Activated CD4-positive, alpha-beta T cell treated with anti-CD3 and anti-CD28 coated beads, Interleukin-2, amount 10 ng/mL, durations not matched to agents 7 days and 5 days (primary cell): ENCODE data around the gene JOSD2. TPM values are rescaled to one million over a fixed set of nuclear protein-coding genes. Genes with fewer than 3 reads are reported as not detected.
A peak's percentile ranks its signal among the peaks of the same experiment; 100 is the strongest.

Source experiments
- CTCF ChIA-PET: fragments of 350-600 bp; sonication (Branson Sonifier 250); formaldehyde crosslinking; loops from one replicate; lab custom pipeline; 2021; ENCODE audit warnings: antibody characterized with exemption; lab: Charles Lee
- POLR2A ChIA-PET: fragments of 350-600 bp; sonication (Branson Sonifier 250); formaldehyde crosslinking; loops from one replicate; lab custom pipeline; 2021; ENCODE audit warnings: antibody characterized with exemption; lab: Charles Lee
- DNase-seq: peaks from one replicate; pipeline ENCODE4 v3.0.0-alpha.2; 2020
- H3K27ac Mint-ChIP-seq: one replicate; pipeline ENCODE4 v1.8.0; 2021; ENCODE audit warnings: mild to moderate bottlenecking, moderate library complexity, mixed read lengths
- H3K27me3 Mint-ChIP-seq: one replicate; pipeline ENCODE4 v1.8.0; 2021; ENCODE audit warnings: mixed read lengths
- H3K36me3 Mint-ChIP-seq: one replicate; pipeline ENCODE4 v1.8.0; 2021; ENCODE audit warnings: low read depth, mixed read lengths
- H3K4me1 Mint-ChIP-seq: one replicate; pipeline ENCODE4 v1.8.0; 2021; ENCODE audit warnings: mixed read lengths
- H3K4me3 Mint-ChIP-seq: one replicate; pipeline ENCODE4 v1.8.0; 2021; ENCODE audit warnings: mild to moderate bottlenecking, moderate library complexity, mixed read lengths
- H3K9me3 Mint-ChIP-seq: one replicate; pipeline ENCODE4 v1.8.0; 2021; ENCODE audit warnings: mixed read lengths
- total RNA-seq, 2 experiments: library from RNA; stranded (reverse); gene quantifications; one replicate each; pipeline ENCODE4 v1.2.3, GENCODE V29; 2021

The JOSD2 gene
- total RNA-seq, 2 experiments from 2014 or later, result 35.7 to 42.0 TPM

DNA sequence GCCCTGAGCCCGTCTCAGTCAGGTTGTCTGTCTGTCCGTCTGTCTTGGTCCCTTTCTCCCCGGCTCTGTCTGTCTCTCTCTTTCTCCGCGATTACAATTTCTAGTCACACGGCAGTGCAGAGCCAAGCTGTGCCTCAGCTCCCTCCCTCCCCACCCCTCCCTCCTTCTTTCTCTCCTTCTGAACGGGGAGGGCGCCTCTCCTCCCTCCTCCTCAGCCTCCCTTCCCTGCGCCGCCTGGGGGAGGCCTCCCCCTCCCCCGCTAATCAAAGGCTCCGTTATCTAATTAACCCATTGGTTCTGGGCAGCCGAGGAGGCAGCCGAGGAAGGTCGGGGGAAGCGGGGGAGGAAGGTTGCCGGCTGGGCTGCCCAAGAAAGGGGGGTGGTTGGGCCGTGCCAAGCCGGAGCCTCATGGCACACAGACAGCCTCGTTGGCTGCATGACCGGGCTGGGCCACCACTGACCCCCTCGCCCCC lies 40.8 kb upstream of the JOSD2 start:
- DNase-seq, result no peak
- Mint-ChIP-seq H3K4me1 (peaks cover 8% of the 10 kb centered on the region), H3K4me3 (no peak overlapping the region), H3K36me3 (no peaks in the 10 kb centered on the region), H3K9me3 (no peaks in the 10 kb centered on the region), H3K27ac (no peak overlapping the region), H3K27me3 (peaks cover 41% of the 10 kb centered on the region)
- CTCF ChIA-PET, result no interaction called here
- POLR2A ChIA-PET, result no interaction called here

DNA sequence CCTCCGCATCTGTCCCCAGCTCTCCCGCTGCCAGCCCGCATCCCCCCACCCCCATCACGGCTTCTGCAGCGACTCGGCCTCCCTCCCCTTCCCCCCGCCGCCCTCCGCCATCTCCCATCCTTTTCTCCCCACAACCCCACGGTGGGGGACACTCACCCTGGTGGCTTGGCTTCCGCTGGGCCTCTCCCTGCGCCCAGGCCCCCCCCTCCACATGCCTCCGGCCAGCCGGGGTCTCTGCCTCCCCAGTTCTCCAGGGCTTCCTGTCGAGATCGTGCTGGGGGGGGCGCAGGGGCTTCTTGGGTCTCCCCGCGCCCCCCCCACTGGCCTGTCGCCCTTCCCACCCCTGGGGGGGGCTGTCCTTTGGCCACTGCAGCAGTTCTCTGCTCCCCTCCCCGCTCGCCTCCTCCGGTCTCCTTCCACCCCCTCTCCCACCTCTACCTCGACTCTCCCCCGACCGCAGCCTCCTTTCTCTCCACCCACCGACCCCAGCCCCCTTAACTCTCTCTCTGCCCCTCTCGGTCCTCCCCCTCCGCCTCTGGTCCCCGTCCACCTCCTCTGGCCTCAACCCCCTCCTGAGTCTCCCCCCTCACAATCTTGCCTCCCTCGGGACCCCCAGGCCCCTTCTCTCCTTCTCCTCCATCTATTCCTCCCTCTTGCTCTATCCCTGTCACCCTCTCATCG lies 40.2 kb upstream of the JOSD2 start:
- peaks cover 4% of the 10 kb centered on the region for H3K4me1 Mint-ChIP-seq
- DNase-seq, result no peak
- H3K9me3 Mint-ChIP-seq, result no peaks in the 10 kb centered on the region
- H3K36me3 Mint-ChIP-seq, result no peaks in the 10 kb centered on the region
- H3K27ac Mint-ChIP-seq, result no peak overlapping the region
- CTCF ChIA-PET, result no interaction called here
- no peak overlapping the region for H3K4me3 Mint-ChIP-seq
- peaks cover 37% of the 10 kb centered on the region for H3K27me3 Mint-ChIP-seq
- POLR2A ChIA-PET, result no interaction called here

DNA sequence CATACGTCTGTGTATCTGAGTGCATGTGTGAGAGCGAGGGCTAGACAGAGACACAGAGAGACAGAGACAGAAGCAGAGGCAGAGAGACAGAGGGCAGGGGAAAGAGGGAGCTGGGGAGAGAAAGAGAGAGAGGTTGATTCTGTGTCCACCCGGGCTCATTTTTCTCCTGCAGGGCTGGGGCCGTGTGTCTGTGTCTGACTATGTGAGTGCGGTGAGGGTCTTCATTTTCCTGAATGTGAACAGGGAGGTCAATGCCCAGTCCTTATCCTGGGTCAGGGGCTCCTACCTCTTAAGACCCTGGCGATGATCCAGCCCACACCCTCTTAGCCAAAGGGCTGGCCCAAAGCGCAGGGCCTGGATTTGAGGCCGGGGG lies 39.6 kb upstream of the JOSD2 start:
- H3K27me3 Mint-ChIP-seq, result peaks cover 34% of the 10 kb centered on the region

DNA sequence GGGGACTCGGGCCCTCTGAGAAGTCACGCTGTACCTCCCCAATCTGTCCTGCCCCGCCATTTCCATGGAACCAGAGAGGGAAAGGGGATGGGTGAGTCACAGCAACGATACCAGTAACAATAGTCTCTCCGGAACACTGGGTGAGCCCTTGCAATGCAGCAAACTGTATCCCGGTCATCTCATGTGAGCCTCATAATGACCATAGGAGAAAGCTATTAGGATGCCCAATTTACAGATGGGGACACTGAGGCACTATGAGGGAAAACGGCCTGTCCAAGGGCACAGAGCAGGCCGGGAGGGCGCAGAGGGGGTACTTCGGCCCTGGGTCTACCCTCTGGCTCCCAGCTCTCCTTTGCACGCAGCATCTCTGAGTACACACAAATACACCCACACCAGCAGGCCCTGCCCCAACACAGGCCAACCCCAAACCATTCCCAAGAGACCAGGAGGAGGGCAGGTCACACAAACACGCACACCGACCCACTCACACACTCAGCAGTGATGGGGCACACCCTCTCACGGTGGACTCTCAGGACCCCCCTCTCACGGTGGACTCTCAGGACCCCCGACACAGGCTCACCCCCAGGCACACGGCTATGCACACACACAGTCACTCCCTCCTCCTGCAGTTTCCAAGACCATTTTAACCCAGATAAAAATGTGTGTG lies 39.1 kb upstream of the JOSD2 start:
- ChIA-PET POLR2A (no interaction called here), CTCF (no interaction called here)
- Mint-ChIP-seq H3K9me3 (no peaks in the 10 kb centered on the region), H3K27ac (no peak overlapping the region), H3K36me3 (no peaks in the 10 kb centered on the region), H3K4me3 (no peak overlapping the region), H3K4me1 (no peaks in the 10 kb centered on the region), H3K27me3 (peaks cover 29% of the 10 kb centered on the region)
- no peak for DNase-seq

More for the DNA sequence above, 39.6 kb upstream of the JOSD2 start:
- Mint-ChIP-seq H3K4me1 (no peaks in the 10 kb centered on the region), H3K36me3 (no peaks in the 10 kb centered on the region), H3K9me3 (no peaks in the 10 kb centered on the region), H3K27ac (no peak overlapping the region), H3K4me3 (no peak overlapping the region)
- CTCF ChIA-PET, result no interaction called here
- POLR2A ChIA-PET, result no interaction called here
- no peak for DNase-seq

DNA sequence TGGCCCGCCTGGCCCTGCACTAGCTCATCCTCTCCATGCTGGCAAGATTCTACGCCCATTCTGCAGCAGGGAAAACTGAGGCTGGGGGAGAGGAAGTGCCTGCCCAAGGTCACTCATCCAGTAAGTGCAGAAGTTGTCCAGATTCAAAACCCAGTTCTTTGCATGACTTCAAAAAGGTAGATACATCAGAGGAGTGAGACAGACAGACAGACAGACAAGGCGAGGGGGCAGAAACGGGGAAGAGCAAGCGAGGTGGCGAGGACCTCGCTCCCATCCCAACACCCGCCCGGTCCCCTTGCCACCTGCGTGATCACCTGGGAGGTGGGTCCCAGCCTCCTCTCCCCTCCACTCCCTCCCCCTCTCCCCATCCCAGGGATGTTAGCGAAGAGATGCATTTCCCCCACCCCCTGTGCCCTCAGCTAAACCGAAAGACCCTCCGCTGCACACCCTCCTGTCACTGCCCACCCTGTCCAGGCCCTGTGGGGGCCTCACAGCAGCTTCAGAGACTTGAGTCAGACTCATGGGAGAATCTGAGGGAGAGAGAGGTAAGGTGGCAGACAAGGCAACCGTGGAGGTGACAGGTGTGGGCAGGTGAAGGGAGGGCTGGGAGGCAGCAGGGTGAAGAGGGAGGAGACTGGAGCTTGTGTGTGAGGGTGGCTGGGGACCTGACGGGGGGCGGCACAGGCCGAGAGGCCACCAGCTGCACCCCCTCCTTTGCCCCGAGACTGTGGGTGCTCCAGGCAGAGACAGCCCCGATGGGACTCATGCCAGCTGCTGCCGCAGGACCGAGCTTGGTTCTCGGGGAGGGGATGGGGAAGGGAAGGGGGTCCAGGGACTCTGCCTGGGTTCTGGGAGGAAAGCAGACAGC lies 38.3 kb upstream of the JOSD2 start:
- Mint-ChIP-seq H3K27me3 (peaks cover 26% of the 10 kb centered on the region), H3K4me1 (no peaks in the 10 kb centered on the region), H3K9me3 (no peaks in the 10 kb centered on the region), H3K4me3 (no peak overlapping the region), H3K36me3 (no peaks in the 10 kb centered on the region), H3K27ac (no peak overlapping the region)
- POLR2A ChIA-PET, result no interaction called here
- CTCF ChIA-PET, result no interaction called here
- DNase-seq, result no peak

DNA sequence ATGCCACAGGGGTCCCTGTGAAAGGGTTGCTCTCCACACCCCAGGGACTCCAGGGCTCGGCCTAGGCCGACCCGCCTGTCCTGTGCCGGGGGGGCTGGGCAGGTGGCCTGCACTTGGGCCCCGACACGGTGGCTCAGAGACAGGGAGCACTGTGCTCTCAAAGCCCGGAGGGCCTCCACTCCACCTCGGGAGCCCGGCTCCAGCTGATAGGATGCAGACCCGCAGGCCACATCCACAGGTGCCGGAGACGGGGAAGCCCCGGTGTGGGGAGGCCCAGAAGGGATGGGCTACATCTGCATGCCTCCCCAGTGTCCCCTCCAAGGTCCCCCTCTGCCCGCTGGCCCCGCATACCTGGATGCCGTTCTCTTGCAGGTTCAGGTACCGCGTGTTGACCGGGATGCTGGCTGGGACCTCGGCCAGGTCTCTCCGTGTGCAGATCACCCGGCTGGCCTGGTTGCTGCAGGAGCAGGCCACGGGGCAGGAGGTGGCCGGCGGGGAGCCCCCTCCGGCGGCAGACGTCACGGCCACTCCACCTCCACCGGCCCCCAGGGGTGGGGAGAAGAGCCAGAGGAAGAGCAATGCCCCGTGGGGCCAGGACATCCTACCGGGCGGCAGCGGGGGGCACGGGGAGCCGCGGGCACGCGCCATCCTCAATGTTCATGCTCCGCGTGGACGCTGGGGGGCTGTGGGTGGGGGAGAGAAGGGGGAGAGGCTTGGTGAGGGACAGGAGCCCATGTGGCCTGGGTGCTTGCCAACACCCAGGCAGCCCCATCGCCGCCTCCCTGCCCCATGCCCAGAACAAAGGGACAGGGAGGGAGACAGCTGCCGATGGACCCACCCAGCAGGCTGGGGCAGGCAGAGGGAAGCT lies 37.4 kb upstream of the JOSD2 start:
- H3K4me1 Mint-ChIP-seq, result no peaks in the 10 kb centered on the region
- no peak for DNase-seq
- peaks cover 24% of the 10 kb centered on the region for H3K27me3 Mint-ChIP-seq
- H3K9me3 Mint-ChIP-seq, result no peaks in the 10 kb centered on the region
- POLR2A ChIA-PET, result no interaction called here
- H3K27ac Mint-ChIP-seq, result no peak overlapping the region
- no peaks in the 10 kb centered on the region for H3K36me3 Mint-ChIP-seq
- CTCF ChIA-PET, result interaction anchor here (0.7 kb wide), 1 partner anchor 8 kb away, joined by 3 read pairs; no protein-coding TSS in a partner anchor
- H3K4me3 Mint-ChIP-seq, result no peak overlapping the region

DNA sequence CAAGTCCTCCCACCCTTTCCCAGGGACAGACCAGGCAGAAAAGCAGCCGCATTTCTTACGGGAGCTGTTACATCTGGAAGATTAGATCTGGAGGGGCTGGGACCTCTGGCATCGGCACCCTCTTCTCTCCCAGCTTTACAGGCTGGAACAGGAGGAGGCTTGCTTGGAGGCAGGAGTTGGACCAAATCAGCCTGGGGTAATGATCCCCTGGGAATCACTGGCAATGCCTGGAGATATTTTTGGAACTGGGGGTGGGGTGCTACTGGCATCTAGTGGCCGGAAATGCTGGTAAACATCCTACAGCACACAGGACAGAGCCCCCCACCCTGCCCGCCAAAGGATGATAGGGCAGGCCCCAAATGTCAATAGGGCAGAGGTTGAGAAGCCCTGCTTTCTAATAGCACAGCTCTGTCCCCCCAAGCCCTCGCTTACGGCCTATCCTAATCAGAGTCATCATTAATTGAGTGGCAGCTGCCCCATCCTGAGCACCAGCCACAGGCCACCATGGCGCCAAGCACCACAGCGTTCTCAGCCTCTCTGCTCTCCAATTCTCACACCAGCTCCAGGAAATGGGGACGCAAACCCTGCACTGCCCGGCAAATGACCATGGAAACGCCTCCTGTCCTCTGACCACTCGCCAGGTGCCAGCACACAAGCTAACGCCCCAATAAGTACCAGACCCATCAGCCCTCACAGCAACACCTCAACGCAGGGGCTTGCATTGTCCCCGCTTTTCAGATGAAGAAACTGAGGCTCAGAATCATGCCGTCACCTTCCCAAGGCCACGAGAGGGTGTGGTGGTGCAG lies 36.6 kb upstream of the JOSD2 start:
- H3K27me3 Mint-ChIP-seq, result peaks cover 17% of the 10 kb centered on the region
- ChIA-PET CTCF (interaction anchor here (0.7 kb wide), 1 partner anchor 9 kb away, joined by 3 read pairs; no protein-coding TSS in a partner anchor), POLR2A (no interaction called here)
- H3K4me1 Mint-ChIP-seq, result no peaks in the 10 kb centered on the region
- H3K9me3 Mint-ChIP-seq, result no peaks in the 10 kb centered on the region
- H3K4me3 Mint-ChIP-seq, result no peak overlapping the region
- H3K36me3 Mint-ChIP-seq, result no peaks in the 10 kb centered on the region
- no peak for DNase-seq
- no peak overlapping the region for H3K27ac Mint-ChIP-seq

DNA sequence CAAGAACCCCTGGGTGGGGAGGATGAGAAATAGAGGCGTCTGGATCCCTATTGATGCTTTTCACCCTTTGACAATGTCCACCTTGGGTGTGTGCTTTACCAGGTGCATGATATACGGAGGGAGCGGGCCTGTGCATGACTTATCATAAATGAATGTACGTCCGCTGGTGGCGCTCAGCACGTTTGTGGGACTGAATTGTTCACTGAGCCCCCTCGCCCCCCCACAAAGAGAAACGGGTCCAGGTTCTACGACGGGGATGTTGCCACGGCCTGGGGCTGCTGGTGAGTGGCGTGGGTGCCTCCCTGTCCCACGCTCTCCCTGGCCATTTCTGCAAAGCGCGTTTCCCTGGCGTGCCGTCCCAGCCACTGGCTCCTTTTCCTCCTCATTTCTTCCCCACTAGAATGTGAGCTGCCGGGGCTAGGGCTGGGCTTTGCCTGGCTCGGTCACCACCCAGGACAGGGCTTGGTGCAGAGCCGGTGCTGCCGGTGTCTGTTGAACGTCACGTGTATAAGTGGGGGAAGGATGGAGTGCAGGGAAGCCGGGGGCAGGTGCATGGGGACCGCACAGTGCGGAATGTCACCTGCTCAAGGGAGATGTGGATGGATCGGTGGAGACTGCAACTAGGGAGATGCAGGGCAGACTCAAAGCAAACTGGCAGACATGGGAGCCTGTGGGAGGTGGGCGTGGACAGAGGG lies 35.7 kb upstream of the JOSD2 start:
- no peaks in the 10 kb centered on the region for H3K36me3 Mint-ChIP-seq
- peaks cover 11% of the 10 kb centered on the region for H3K27me3 Mint-ChIP-seq
- POLR2A ChIA-PET, result no interaction called here
- DNase-seq, result no peak
- H3K4me1 Mint-ChIP-seq, result no peaks in the 10 kb centered on the region
- H3K4me3 Mint-ChIP-seq, result no peak overlapping the region
- CTCF ChIA-PET, result no interaction called here
- no peaks in the 10 kb centered on the region for H3K9me3 Mint-ChIP-seq
- H3K27ac Mint-ChIP-seq, result no peak overlapping the region

DNA sequence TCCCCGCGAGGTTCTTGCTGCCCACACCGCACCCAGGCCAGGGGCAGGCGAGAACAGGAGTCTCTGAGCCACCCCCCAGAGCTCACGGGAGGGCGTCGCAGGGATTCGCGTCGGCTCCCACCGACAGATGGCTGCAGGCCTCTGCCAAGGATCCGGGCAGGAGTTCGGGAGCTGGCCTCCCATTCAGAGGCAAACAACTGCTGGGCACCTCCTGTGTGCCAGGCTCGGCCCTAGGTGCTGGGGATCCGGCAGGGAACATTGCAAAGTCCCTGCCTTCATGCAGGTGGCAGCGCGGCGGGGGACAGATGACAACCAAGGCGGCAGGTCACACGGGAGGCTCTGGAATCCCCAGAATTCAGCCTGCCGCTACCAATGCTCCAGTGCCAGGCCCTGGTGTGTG lies 32.0 kb upstream of the JOSD2 start:
- Mint-ChIP-seq H3K9me3 (no peaks in the 10 kb centered on the region), H3K36me3 (no peaks in the 10 kb centered on the region), H3K4me3 (no peak overlapping the region), H3K4me1 (no peaks in the 10 kb centered on the region), H3K27me3 (no peaks in the 10 kb centered on the region), H3K27ac (no peak overlapping the region)
- no peak for DNase-seq
- CTCF ChIA-PET, result interaction anchor here (0.8 kb wide), 1 partner anchor 13 kb away, joined by 3 read pairs; no protein-coding TSS in a partner anchor
- POLR2A ChIA-PET, result no interaction called here

DNA sequence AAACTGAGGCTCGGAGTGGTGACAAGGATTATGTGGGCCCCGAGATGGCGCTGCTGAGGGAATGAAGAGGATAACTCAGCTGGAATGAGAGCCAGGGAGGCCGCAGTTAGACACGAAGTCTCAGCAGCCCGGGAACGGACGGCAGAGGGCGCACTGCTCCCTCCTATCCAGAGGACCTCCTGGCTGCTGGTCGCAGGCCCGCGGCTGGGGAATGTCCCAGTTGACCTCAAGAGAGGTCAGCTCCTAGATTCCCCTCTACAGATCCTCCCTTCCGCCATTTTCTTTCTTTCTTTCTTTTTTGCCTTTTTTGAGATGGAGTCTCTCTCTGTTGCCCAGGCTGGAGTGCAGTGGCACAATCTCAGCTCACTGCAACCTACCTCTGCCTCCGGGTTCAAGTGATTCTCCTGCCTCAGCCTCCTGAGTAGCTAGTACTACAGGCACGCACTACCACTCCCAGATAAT lies 26.8 kb upstream of the JOSD2 start:
- Mint-ChIP-seq H3K4me1 (no peaks in the 10 kb centered on the region), H3K4me3 (no peak overlapping the region), H3K9me3 (peaks cover 5% of the 10 kb centered on the region), H3K27ac (no peak overlapping the region), H3K27me3 (no peaks in the 10 kb centered on the region), H3K36me3 (no peaks in the 10 kb centered on the region)
- ChIA-PET POLR2A (no interaction called here), CTCF (interaction anchor here (1.2 to 3.1 kb wide), 4 partner anchors 9 to 384 kb away, joined by 3 to 14 read pairs (median 4); partner anchors contain the start of gene JOSD2)
- peak; percentile 64 for DNase-seq

DNA sequence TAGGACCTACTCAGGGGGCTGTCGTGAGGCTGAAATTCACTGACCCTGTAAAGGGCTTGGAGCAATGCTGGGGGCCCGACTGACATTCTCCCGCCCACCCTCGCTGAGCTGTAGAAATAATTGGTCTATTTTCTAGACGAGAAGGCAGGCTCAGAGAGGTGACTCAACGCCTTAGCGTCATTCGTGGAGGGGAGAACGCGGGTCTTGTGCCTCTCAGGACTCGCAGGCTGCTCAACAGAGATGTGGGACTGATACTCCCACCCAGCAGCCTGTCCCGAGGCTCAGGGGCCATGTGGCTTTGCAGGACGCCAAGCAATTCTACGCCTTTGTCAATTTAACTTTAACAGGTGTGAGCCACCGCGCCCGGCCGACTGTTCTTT lies 26.3 kb upstream of the JOSD2 start:
- no peak overlapping the region for H3K27ac Mint-ChIP-seq
- POLR2A ChIA-PET, result no interaction called here
- no peaks in the 10 kb centered on the region for H3K36me3 Mint-ChIP-seq
- peaks cover 3% of the 10 kb centered on the region for H3K27me3 Mint-ChIP-seq
- H3K9me3 Mint-ChIP-seq, result peaks cover 5% of the 10 kb centered on the region
- H3K4me3 Mint-ChIP-seq, result no peak overlapping the region
- H3K4me1 Mint-ChIP-seq, result no peaks in the 10 kb centered on the region
- no peak for DNase-seq
- CTCF ChIA-PET, result interaction anchor here (1.2 to 3.1 kb wide), 3 partner anchors 8 to 385 kb away, joined by 3 to 14 read pairs (median 5); no protein-coding TSS in a partner anchor
